ENCODE measurements around the gene PHF10. TPM values are rescaled to one million over a fixed set of nuclear protein-coding genes. Genes with fewer than 3 reads are reported as not detected.
A peak's percentile ranks its signal among the peaks of the same experiment; 100 is the strongest.

The PHF10 gene
- total RNA-seq, 2 experiments from 2014 or later: 85.4 to 89.0 TPM

DNA sequence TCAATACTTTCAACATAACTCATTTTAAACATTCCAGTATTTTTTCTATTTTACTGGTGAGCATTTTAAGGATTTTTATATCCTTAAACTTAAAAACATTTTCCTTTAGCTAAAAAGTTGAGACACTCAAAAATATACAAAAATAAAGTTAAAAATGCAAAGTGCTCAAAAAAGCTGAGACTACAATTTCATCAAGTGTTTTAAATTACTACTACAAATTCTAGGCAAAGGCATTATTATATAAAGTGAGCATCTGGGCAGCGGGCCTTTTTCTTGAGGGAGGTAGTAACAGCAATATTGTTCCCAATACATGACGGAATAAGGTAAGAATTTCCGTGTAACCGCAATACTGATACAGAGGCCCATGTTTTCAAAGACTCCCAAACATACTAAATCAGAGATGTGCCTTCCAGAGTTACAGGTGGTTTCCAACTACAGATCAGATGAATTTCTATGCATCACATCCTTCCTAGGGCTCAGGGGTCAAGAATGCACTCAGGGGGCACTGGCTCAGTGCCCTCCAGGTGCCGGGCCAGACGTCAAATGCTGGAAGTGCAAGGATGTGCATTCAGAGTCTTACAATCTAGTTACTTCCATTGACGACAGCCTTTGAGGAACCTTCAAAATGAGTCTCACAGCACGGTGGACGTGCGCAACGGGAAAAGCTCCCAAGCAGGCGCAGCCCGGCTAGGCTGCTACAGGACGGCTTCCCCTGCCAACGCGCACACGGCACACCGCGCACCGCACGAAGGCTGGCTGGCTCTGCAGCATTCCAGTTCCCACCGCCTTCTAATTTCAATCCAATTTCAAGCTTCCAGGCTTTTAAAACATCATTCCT is 1.7 kb downstream of the PHF10 start:
- ATAC-seq (peak; percentile 51), DNase-seq (peak; percentile 75)
- Mint-ChIP-seq H3K27ac (peak overlapping the region; percentile 99), H3K27me3 (no peaks in the 10 kb centered on the region), H3K4me3 (peak overlapping the region; percentile 88), H3K9me3 (ENCODE audit: low read depth) (no peaks in the 10 kb centered on the region), H3K4me1 (peaks cover 39% of the 10 kb centered on the region), H3K36me3 (ENCODE audit: low read depth) (peaks cover 26% of the 10 kb centered on the region)
- ChIA-PET CTCF (interaction anchor here (0.9 to 8.6 kb wide), 6 partner anchors 8 to 71 kb away, joined by 3 to 60 read pairs (median 4); partner anchors contain the start of genes C6orf120 and WDR27), POLR2A (interaction anchor here (0.6 to 1.0 kb wide), 2 partner anchors 13 to 17 kb away, joined by 3 to 5 read pairs; no protein-coding TSS in a partner anchor)
- intact Hi-C loops (cut with DNase I, micrococcal nuclease): loop anchor here (1.0 to 10.0 kb wide), 6 partner anchors 8 to 1898 kb away; partner anchors contain the start of genes AFDN (in 1 of the 2), C6orf120 (in 1 of the 2), DYNLT2 (in 1 of the 2) and ERMARD (in 1 of the 2)

DNA sequence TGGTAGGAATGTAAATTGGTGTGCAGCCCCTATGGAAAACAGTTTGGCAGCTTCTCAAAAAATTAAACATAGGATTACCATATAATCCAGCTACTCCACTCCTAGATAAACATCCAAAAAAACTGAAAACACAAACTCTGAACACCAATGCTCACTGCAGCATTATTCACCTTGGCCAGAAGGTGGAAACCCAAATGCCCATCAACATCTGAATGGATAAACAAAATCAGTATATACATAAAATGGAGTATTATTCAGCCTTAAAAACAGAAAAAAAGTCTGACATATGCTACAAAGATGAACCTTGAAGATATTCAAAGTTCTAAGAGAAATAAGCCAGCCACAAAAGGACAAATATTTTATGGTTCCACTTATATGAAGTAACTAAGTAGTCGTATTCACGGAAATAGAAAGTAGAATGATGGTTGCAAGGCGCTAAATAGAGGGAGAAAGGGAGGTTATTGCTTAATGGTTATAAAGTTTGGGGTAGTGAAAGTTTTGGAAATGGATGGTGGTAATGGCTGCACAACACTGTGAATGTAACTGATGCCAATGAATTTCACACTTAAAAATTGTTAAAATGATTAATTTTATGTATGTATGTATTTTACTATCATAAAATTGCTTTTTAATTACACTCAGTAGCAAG is 4.0 kb downstream of the PHF10 start:
- Mint-ChIP-seq H3K4me1 (peaks cover 30% of the 10 kb centered on the region), H3K27ac (peak overlapping the region; percentile 64), H3K27me3 (no peaks in the 10 kb centered on the region), H3K36me3 (ENCODE audit: low read depth) (peaks cover 37% of the 10 kb centered on the region), H3K9me3 (ENCODE audit: low read depth) (no peaks in the 10 kb centered on the region), H3K4me3 (no peak overlapping the region)
- DNase-seq (no peak), ATAC-seq (no peak)
- ChIA-PET POLR2A (no interaction called here), CTCF (interaction anchor here (0.6 to 8.6 kb wide), 3 partner anchors 10 to 229 kb away, joined by 3 to 60 read pairs (median 45); partner anchors contain the start of genes C6orf120 and WDR27)
- intact Hi-C loops (cut with DNase I, micrococcal nuclease): loop anchor here in 1 of 2 experiments (5.0 to 10.0 kb wide), 2 partner anchors 587 to 1896 kb away; partner anchors contain the start of genes AFDN and FAM120B

DNA sequence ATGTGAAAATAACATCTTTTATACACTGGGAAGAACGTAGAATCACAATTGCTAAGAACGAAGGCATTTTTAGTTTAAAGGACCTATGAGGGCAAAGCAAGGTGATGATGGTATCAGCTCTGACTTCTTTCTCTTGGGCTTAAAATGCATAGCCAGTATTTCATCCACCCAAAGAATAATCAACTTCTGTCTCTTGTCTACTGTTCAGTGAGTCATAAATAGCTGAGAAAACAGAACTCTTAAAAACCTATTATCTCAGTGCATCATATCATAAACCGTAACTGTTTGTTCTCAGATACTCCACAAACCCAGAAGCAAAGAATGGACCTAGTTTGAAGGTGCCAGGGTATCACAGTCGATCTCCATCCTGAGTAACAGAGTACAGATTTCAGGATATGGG is 5.2 kb downstream of the PHF10 start:
- POLR2A ChIA-PET: no interaction called here

GRCh38 chr6:169714595-169714994 is 9.7 kb downstream of the PHF10 start:
- peak overlapping the region; percentile 51 for H3K27ac Mint-ChIP-seq
- peaks cover 51% of the 10 kb centered on the region for H3K36me3 Mint-ChIP-seq (ENCODE audit: low read depth)
- intact Hi-C loops (cut with DNase I, micrococcal nuclease): loop anchor here in 1 of 2 experiments (1.0 kb wide), 1 partner anchor 8 kb away; no protein-coding TSS in a partner anchor

More for the DNA sequence above, 5.2 kb downstream of the PHF10 start:
- intact Hi-C loops (cut with DNase I, micrococcal nuclease): no loop called here
- DNase-seq: no peak
- peaks cover 36% of the 10 kb centered on the region for H3K4me1 Mint-ChIP-seq
- no peak for ATAC-seq
- no peaks in the 10 kb centered on the region for H3K27me3 Mint-ChIP-seq
- peaks cover 45% of the 10 kb centered on the region for H3K36me3 Mint-ChIP-seq (ENCODE audit: low read depth)
- H3K4me3 Mint-ChIP-seq: no peak overlapping the region
- H3K27ac Mint-ChIP-seq: peak overlapping the region; percentile 58
- no peaks in the 10 kb centered on the region for H3K9me3 Mint-ChIP-seq (ENCODE audit: low read depth)
- CTCF ChIA-PET: interaction anchor here (1.0 to 8.6 kb wide), 3 partner anchors 9 to 33 kb away, joined by 3 to 60 read pairs (median 45); partner anchors contain the start of genes C6orf120 and WDR27

DNA sequence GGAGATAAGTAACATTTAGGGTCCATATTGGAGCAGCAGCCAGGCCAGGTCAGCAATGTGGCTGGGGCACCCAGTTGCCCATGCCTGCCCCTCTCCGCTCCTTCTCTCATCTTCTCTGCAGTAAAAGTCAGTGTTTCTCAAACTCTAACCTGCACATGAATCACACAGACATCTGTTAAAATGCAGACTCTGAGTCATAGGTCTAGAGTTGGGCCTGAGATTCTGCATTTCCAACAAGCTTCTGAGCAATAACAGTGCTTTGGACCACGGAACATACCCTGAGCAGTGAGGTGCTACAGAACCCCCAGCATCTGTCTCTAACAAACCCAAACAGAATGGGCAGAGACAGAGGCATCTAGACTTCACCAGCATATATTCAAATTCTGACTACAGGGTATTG is 10.1 kb downstream of the PHF10 start:
- Mint-ChIP-seq H3K4me1 (peaks cover 27% of the 10 kb centered on the region), H3K4me3 (no peak overlapping the region), H3K27me3 (no peaks in the 10 kb centered on the region), H3K9me3 (ENCODE audit: low read depth) (no peaks in the 10 kb centered on the region), H3K27ac (peak overlapping the region; percentile 51), H3K36me3 (ENCODE audit: low read depth) (peaks cover 48% of the 10 kb centered on the region)
- peak; percentile 89 for ATAC-seq
- ChIA-PET POLR2A (interaction anchor here (0.8 kb wide), 1 partner anchor 37 kb away, joined by 3 read pairs; the partner anchor contains the start of genes DYNLT2 and ERMARD), CTCF (interaction anchor here (1.0 to 1.5 kb wide), 2 partner anchors 8 to 37 kb away, joined by 3 to 4 read pairs; partner anchors contain the start of genes DYNLT2 and ERMARD)
- no peak for DNase-seq
- intact Hi-C loops (cut with DNase I, micrococcal nuclease): loop anchor here in 1 of 2 experiments (1.0 kb wide), 1 partner anchor 8 kb away; no protein-coding TSS in a partner anchor

More at GRCh38 chr6:169714595-169714994, 9.7 kb downstream of the PHF10 start:
- POLR2A ChIA-PET: interaction anchor here (0.8 kb wide), 1 partner anchor 37 kb away, joined by 3 read pairs; the partner anchor contains the start of genes DYNLT2 and ERMARD
- H3K9me3 Mint-ChIP-seq (ENCODE audit: low read depth): no peaks in the 10 kb centered on the region
- DNase-seq (no peak), ATAC-seq (no peak)
- H3K4me1 Mint-ChIP-seq: peaks cover 27% of the 10 kb centered on the region
- H3K27me3 Mint-ChIP-seq: no peaks in the 10 kb centered on the region
- CTCF ChIA-PET: interaction anchor here (1.0 to 1.5 kb wide), 2 partner anchors 8 to 37 kb away, joined by 3 to 4 read pairs; partner anchors contain the start of genes DYNLT2 and ERMARD
- no peak overlapping the region for H3K4me3 Mint-ChIP-seq

GRCh38 chr6:169710009-169710408 is 14.3 kb downstream of the PHF10 start:
- Mint-ChIP-seq H3K4me3 (no peak overlapping the region), H3K4me1 (peaks cover 47% of the 10 kb centered on the region), H3K36me3 (ENCODE audit: low read depth) (peaks cover 42% of the 10 kb centered on the region), H3K27me3 (no peaks in the 10 kb centered on the region), H3K9me3 (ENCODE audit: low read depth) (no peaks in the 10 kb centered on the region), H3K27ac (peak overlapping the region; percentile 44)
- ChIA-PET POLR2A (interaction anchor here (0.6 to 1.2 kb wide), 4 partner anchors 8 to 862 kb away, joined by 3 to 5 read pairs (median 3); partner anchors contain the start of genes C6orf120 and WDR27), CTCF (interaction anchor here (0.6 to 6.4 kb wide), 2 partner anchors 10 to 240 kb away, joined by 3 to 45 read pairs; no protein-coding TSS in a partner anchor)
- no peak for DNase-seq
- ATAC-seq: no peak
- intact Hi-C loops (cut with DNase I, micrococcal nuclease): no loop called here

- peak; percentile 30 for ATAC-seq
- Mint-ChIP-seq H3K4me3 (no peak overlapping the region), H3K36me3 (ENCODE audit: low read depth) (peaks cover 41% of the 10 kb centered on the region), H3K9me3 (ENCODE audit: low read depth) (no peaks in the 10 kb centered on the region), H3K4me1 (peaks cover 44% of the 10 kb centered on the region), H3K27me3 (no peaks in the 10 kb centered on the region), H3K27ac (no peak overlapping the region)
- ChIA-PET CTCF (interaction anchor here (0.7 to 6.4 kb wide), 3 partner anchors 11 to 20 kb away, joined by 3 to 45 read pairs (median 3); no protein-coding TSS in a partner anchor), POLR2A (no interaction called here)
- DNase-seq: no peak
- intact Hi-C loops (cut with DNase I, micrococcal nuclease): no loop called here
These were observed 15.0 kb downstream of the PHF10 start for GRCh38 chr6:169709293-169709692.

- no peaks in the 10 kb centered on the region for H3K9me3 Mint-ChIP-seq (ENCODE audit: low read depth)
- peak overlapping the region; percentile 61 for H3K27ac Mint-ChIP-seq
- CTCF ChIA-PET: interaction anchor here (1.0 to 6.4 kb wide), 2 partner anchors 12 to 16 kb away, joined by 3 to 45 read pairs; no protein-coding TSS in a partner anchor
- POLR2A ChIA-PET: no interaction called here
- peaks cover 49% of the 10 kb centered on the region for H3K36me3 Mint-ChIP-seq (ENCODE audit: low read depth)
- H3K27me3 Mint-ChIP-seq: no peaks in the 10 kb centered on the region
- ATAC-seq: no peak
- H3K4me1 Mint-ChIP-seq: peaks cover 49% of the 10 kb centered on the region
- intact Hi-C loops (cut with DNase I, micrococcal nuclease): no loop called here
- no peak for DNase-seq
- no peak overlapping the region for H3K4me3 Mint-ChIP-seq
These were observed 16.5 kb downstream of the PHF10 start for GRCh38 chr6:169707772-169708171.

- peaks cover 32% of the 10 kb centered on the region for H3K36me3 Mint-ChIP-seq (ENCODE audit: low read depth)
- CTCF ChIA-PET: interaction anchor here (1.1 to 6.1 kb wide), 2 partner anchors 10 to 16 kb away, joined by 3 to 60 read pairs; no protein-coding TSS in a partner anchor
- POLR2A ChIA-PET: interaction anchor here (2.3 kb wide), 1 partner anchor 48 kb away, joined by 14 read pairs; the partner anchor contains the start of genes DYNLT2 and ERMARD
- no peaks in the 10 kb centered on the region for H3K9me3 Mint-ChIP-seq (ENCODE audit: low read depth)
- intact Hi-C loops (cut with DNase I, micrococcal nuclease): loop anchor here (1.0 to 5.0 kb wide), 10 partner anchors 19 to 881 kb away; partner anchors contain the start of genes DYNLT2 (in 2 of the 2), ERMARD (in 2 of the 2), FAM120B (in 1 of the 2) and PDCD2 (in 1 of the 2)
- H3K27ac Mint-ChIP-seq: peak overlapping the region; percentile 88
- DNase-seq: no peak
- H3K27me3 Mint-ChIP-seq: no peaks in the 10 kb centered on the region
- ATAC-seq: peak; percentile 8
- peak overlapping the region; percentile 88 for H3K4me3 Mint-ChIP-seq
- H3K4me1 Mint-ChIP-seq: peaks cover 43% of the 10 kb centered on the region
These were observed 21.5 kb downstream of the PHF10 start for GRCh38 chr6:169702840-169703246.
